Erythroblast (primary cell): ENCODE measurements around the gene GMDS.

Experiments
- GATA1 ChIP-seq: IDR thresholded peaks from 2 replicates; pipeline ENCODE4 v1.6.1; 2011; ENCODE audit warnings: low read depth, mild to moderate bottlenecking, control low read depth, low read length, moderate library complexity
- POLR2A ChIP-seq: IDR thresholded peaks from 2 replicates; pipeline ENCODE4 v1.6.1; 2011; ENCODE audit warnings: mild to moderate bottlenecking, low read length

- TF ChIP-seq POLR2A (no peak), GATA1 (no peak)
Measured at GRCh38 chr6:1679688-1680068, 565.7 kb downstream of the GMDS start.
